ENCODE data around the gene GUK1. TPM values are rescaled to one million over a fixed set of nuclear protein-coding genes. Genes with fewer than 3 reads are reported as not detected.
A peak's percentile ranks its signal among the peaks of the same experiment; 100 is the strongest.

Gene GUK1
- total RNA-seq, 2 experiments from 2014 or later = 196 to 270 TPM

Small RNAs within 50 kb of the gene (microRNA-seq; reads per million reads assigned to microRNA genes)
- 9.5 reads per million, percentile 29 among the genes with 10 or more reads in this experiment for gene MIR3620 (ENCODE audit: borderline replicate concordance)

Other genes starting within 250 kb of the GUK1 start
- under 1 TPM in 1 of 2 experiments, not detected in 1; 0.04 TPM for gene WNT9A, start 192.3 kb upstream of the GUK1 start, total RNA-seq
- gene WNT3A, start 133.3 kb upstream of the GUK1 start, total RNA-seq = not detected
- gene ARF1, start 57.6 kb upstream of the GUK1 start, total RNA-seq = 100 to 1,000 TPM; 325 to 337 TPM
- 10 to 100 TPM; 14.6 to 22.5 TPM for gene C1orf35, start 37.0 kb upstream of the GUK1 start, total RNA-seq
- gene MRPL55, start 31.0 kb upstream of the GUK1 start, total RNA-seq = 10 to 100 TPM; 51.0 to 57.7 TPM
- under 1 TPM in 1 of 2 experiments, not detected in 1; 0.64 TPM for gene GJC2, start 9.7 kb downstream of the GUK1 start, total RNA-seq
- gene IBA57, start 25.5 kb downstream of the GUK1 start, total RNA-seq = 1 to 10 TPM; 6.0 to 8.3 TPM
- gene OBSCN, start 67.8 kb downstream of the GUK1 start, total RNA-seq = 10 to 100 TPM; 20.0 to 20.5 TPM